H1 (cell line): ENCODE results near the gene HES2. TPM values are rescaled to one million over a fixed set of nuclear protein-coding genes. Genes with fewer than 3 reads are reported as not detected.

Experiments used
- CTCF ChIA-PET: fragments of 300-600 bp; sonication (Branson Sonifier 250); formaldehyde crosslinking; loops from one replicate; lab custom pipeline; 2021; ENCODE audit not compliant: partially characterized antibody; lab: Charles Lee
- POLR2A ChIA-PET: fragments of 300-600 bp; sonication (Branson Sonifier 250); formaldehyde crosslinking; loops from one replicate; lab custom pipeline; 2021; ENCODE audit warnings: inconsistent platforms; ENCODE audit not compliant: partially characterized antibody; lab: Charles Lee
- DNase-seq, 2 experiments: peaks; one replicate each; pipeline versions ENCODE4 v3.0.0 to v3.0.0-alpha.2; 2010 to 2022; ENCODE audit warnings: low spot score in 2 of 2, low read depth in 1 of 2, mixed read lengths in 1 of 2
- FAIRE-seq: peaks from 2 replicates; lab custom pipeline; 2011; peaks lifted over from hg19 to GRCh38; lab: Jason Lieb, UNC
- H2AFZ ChIP-seq: 2 replicates; pipeline ENCODE4 v1.8.1; 2012; ENCODE audit warnings: low read length, inconsistent platforms
- H2AK5ac ChIP-seq: 2 replicates; pipeline ENCODE4 v1.6.1; 2013; ENCODE audit warnings: low read depth, low read length
- H2BK120ac ChIP-seq: replicated peaks from 2 replicates; pipeline ENCODE3; 2013; ENCODE audit warnings: low read depth, low read length, inconsistent platforms
- H2BK12ac ChIP-seq: 2 replicates; pipeline ENCODE4 v1.6.1; 2013; ENCODE audit warnings: low read depth, low read length
- H2BK15ac ChIP-seq: 2 replicates; pipeline ENCODE4 v1.6.1; 2013; ENCODE audit warnings: low read length
- H2BK20ac ChIP-seq: 2 replicates; pipeline ENCODE4 v1.6.1; 2013; ENCODE audit warnings: low read length
- H2BK5ac ChIP-seq: 2 replicates; pipeline ENCODE4 v1.6.1; 2013; ENCODE audit warnings: low read depth, low read length
- H3K14ac ChIP-seq: 2 replicates; pipeline ENCODE4 v1.6.1; 2013; ENCODE audit warnings: inconsistent platforms; ENCODE audit not compliant: insufficient read length
- H3K18ac ChIP-seq: 2 replicates; pipeline ENCODE4 v1.6.1; 2013; ENCODE audit warnings: low read length; ENCODE audit errors: extremely low read depth
- H3K23ac ChIP-seq: 2 replicates; pipeline ENCODE4 v1.6.1; 2013; ENCODE audit warnings: inconsistent platforms; ENCODE audit not compliant: insufficient read length
- H3K23me2 ChIP-seq: 2 replicates; pipeline ENCODE4 v1.6.1; 2013; ENCODE audit warnings: low read depth, low read length
- H3K27ac ChIP-seq: 2 replicates; pipeline ENCODE4 v1.6.1; 2011; ENCODE audit warnings: low read depth, low read length, inconsistent platforms
- H3K27me3 ChIP-seq, 4 experiments: replicated peaks in 1 of 4; 1 replicate in 1 of 4; 2 replicates in 3 of 4; pipeline versions ENCODE4 v1.6.1 to v1.8.1; 2011 to 2013; ENCODE audit warnings: low read length in 3 of 4, mild to moderate bottlenecking in 3 of 4, inconsistent platforms in 2 of 4, mixed read lengths in 2 of 4, moderate library complexity in 1 of 4; ENCODE audit not compliant: control insufficient read depth in 3 of 4, insufficient read depth in 3 of 4; ENCODE audit errors: extremely low read depth in 1 of 4
- H3K36me3 ChIP-seq, 4 experiments: 2 replicates each; pipeline versions ENCODE4 v1.6.1 to v1.8.1; 2011 to 2013; ENCODE audit warnings: mild to moderate bottlenecking in 4 of 4, low read length in 3 of 4, moderate library complexity in 2 of 4, control low read depth in 1 of 4, inconsistent platforms in 1 of 4; ENCODE audit not compliant: insufficient read depth in 4 of 4, control insufficient read depth in 2 of 4
- H3K4ac ChIP-seq: replicated peaks from 2 replicates; pipeline ENCODE3; 2013; ENCODE audit warnings: low read length, low read depth, mixed read lengths, inconsistent platforms; ENCODE audit not compliant: insufficient read length
- H3K4me1 ChIP-seq, 4 experiments: replicated peaks in 1 of 4; 1 replicate in 1 of 4; 2 replicates in 3 of 4; pipeline versions ENCODE4 v1.6.1 to v1.8.1; 2011 to 2013; ENCODE audit warnings: low read length in 3 of 4, inconsistent platforms in 2 of 4, mixed read lengths in 1 of 4; ENCODE audit not compliant: insufficient read depth in 4 of 4, control insufficient read depth in 3 of 4
- H3K4me2 ChIP-seq, 2 experiments: 2 replicates each; pipeline versions ENCODE4 v1.6.1 to v1.8.1; 2011 to 2013; ENCODE audit warnings: low read depth in 2 of 2, low read length in 2 of 2, control low read depth in 1 of 2, inconsistent platforms in 1 of 2, mild to moderate bottlenecking in 1 of 2; ENCODE audit not compliant: insufficient read depth in 1 of 2
- H3K4me3 ChIP-seq, 4 experiments: fragments of 200-600, 300-600 bp in 1 of 4; sonication (generic), shearing (Covaris generic), sonication (Bioruptor Twin) in 1 of 4; 2 replicates each; pipeline versions ENCODE4 v1.5.1 to v1.8.1; 2011 to 2016; ENCODE audit warnings: low read length in 4 of 4, low read depth in 3 of 4, control low read depth in 2 of 4, inconsistent platforms in 2 of 4, mild to moderate bottlenecking in 2 of 4, mixed read lengths in 1 of 4, moderate library complexity in 1 of 4; ENCODE audit not compliant: insufficient read depth in 2 of 4; ENCODE audit errors: extremely low read depth in 1 of 4
- H3K56ac ChIP-seq: replicated peaks from 2 replicates; pipeline ENCODE3; 2013; ENCODE audit warnings: low read depth, mild to moderate bottlenecking, mixed read lengths, low read length, inconsistent platforms; ENCODE audit not compliant: insufficient read length
- H3K79me1 ChIP-seq: 2 replicates; pipeline ENCODE4 v1.6.1; 2013; ENCODE audit warnings: low read depth, low read length, control low read depth
- H3K79me2 ChIP-seq, 2 experiments: 2 replicates each; pipeline versions ENCODE4 v1.6.1 to v1.8.1; 2012 to 2013; ENCODE audit warnings: low read length in 2 of 2, mild to moderate bottlenecking in 2 of 2, inconsistent platforms in 1 of 2; ENCODE audit not compliant: insufficient read depth in 2 of 2, control insufficient read depth in 1 of 2
- H3K9ac ChIP-seq, 4 experiments: replicated peaks in 1 of 4; 1 replicate in 1 of 4; 2 replicates in 3 of 4; pipeline versions ENCODE4 v1.6.1 to v1.8.1; 2011 to 2013; ENCODE audit warnings: low read depth in 3 of 4, low read length in 3 of 4, control low read depth in 2 of 4, mild to moderate bottlenecking in 2 of 4, moderate library complexity in 2 of 4, inconsistent platforms in 1 of 4; ENCODE audit errors: extremely low read depth in 1 of 4
- H3K9me3 ChIP-seq, 2 experiments: 2 replicates each; pipeline versions ENCODE4 v1.6.1 to v1.8.1; 2012 to 2013; ENCODE audit warnings: mild to moderate bottlenecking in 2 of 2, moderate library complexity in 2 of 2, control low read depth in 1 of 2, inconsistent platforms in 1 of 2, low read depth in 1 of 2, low read length in 1 of 2, mixed read lengths in 1 of 2; ENCODE audit not compliant: insufficient read depth in 2 of 2
- H4K20me1 ChIP-seq, 2 experiments: replicated peaks in 1 of 2; 2 replicates each; pipeline versions ENCODE3 to v1.8.1; 2011 to 2013; ENCODE audit warnings: inconsistent platforms in 2 of 2, low read length in 2 of 2, mild to moderate bottlenecking in 1 of 2; ENCODE audit not compliant: insufficient read depth in 2 of 2, control insufficient read depth in 1 of 2
- H4K5ac ChIP-seq: 2 replicates; pipeline ENCODE4 v1.6.1; 2013; ENCODE audit warnings: low read length, low read depth, mixed read lengths, inconsistent platforms; ENCODE audit not compliant: insufficient read length
- H4K8ac ChIP-seq: 2 replicates; pipeline ENCODE4 v1.8.0; 2013; ENCODE audit warnings: mild to moderate bottlenecking, moderate library complexity, low read length, inconsistent platforms; ENCODE audit not compliant: insufficient read depth; ENCODE audit errors: extremely low read depth
- H4K91ac ChIP-seq: replicated peaks from 2 replicates; pipeline ENCODE3; 2013; ENCODE audit warnings: low read length, mixed read lengths, inconsistent platforms; ENCODE audit not compliant: insufficient read length
- ASH2L ChIP-seq: fragments of 200-600, 300-600 bp; sonication (generic); IDR thresholded peaks from one replicate; pipeline ENCODE4 v1.7.1; 2017; ENCODE audit warnings: low read length
- KDM4A ChIP-seq: IDR thresholded peaks from one replicate; pipeline ENCODE4 v1.7.1; 2012; ENCODE audit warnings: low read depth, mild to moderate bottlenecking, moderate library complexity, low read length, inconsistent platforms; ENCODE audit not compliant: severe bottlenecking
- SP2 ChIP-seq: IDR thresholded peaks from 2 replicates; pipeline ENCODE4 v1.6.1; 2012; ENCODE audit warnings: mild to moderate bottlenecking, low read length, inconsistent platforms
- SUZ12 ChIP-seq: fragments of 200-600 bp; sonication (generic); IDR thresholded peaks from 2 replicates; pipeline ENCODE4 v1.6.1; 2012; ENCODE audit warnings: mild to moderate bottlenecking, inconsistent platforms, low read length, moderate library complexity, mixed read lengths
- WGBS, 2 experiments: shearing (Covaris generic) in 1 of 2; methylation state at CpG; one replicate each; pipeline versions ENCODE4 v1.1.6 to v1.1.7; 2013 to 2015; ENCODE audit warnings: low lambda C conversion rate in 2 of 2, mixed read lengths in 2 of 2, inconsistent platforms in 1 of 2, low coverage in 1 of 2, missing lambda C conversion rate in 1 of 2; ENCODE audit not compliant: insufficient replicate concordance in 2 of 2, insufficient coverage in 1 of 2, insufficient read length in 1 of 2; ENCODE audit errors: extremely low coverage in 1 of 2, missing lambda C conversion rate in 1 of 2; 5-methylcytosine and 5-hydroxymethylcytosine counted together
- polyA plus RNA-seq, 7 experiments: library from polyadenylated mRNA; depleted of rRNA in 3 of 7; stranded (reverse) in 5 of 7; unstranded in 2 of 7; fragments of >200 nt in 5 of 7; fragments of 200-250 nt in 2 of 7; gene quantifications; 1 replicate in 5 of 7; 2 replicates in 1 of 7; 4 replicates in 1 of 7; pipeline versions ENCODE4 v1.2.1 to v1.2.3, GENCODE V29; 2011 to 2013; ENCODE audit warnings: missing spikeins in 2 of 7, mixed read lengths in 2 of 7
- total RNA-seq: library from RNA; stranded (reverse); fragmentation: NEBNext Ultra II Directional; extraction: Animal tissue kit (Norgen Biotek cat#: 25700); gene quantifications from 2 replicates; pipeline ENCODE4 v1.2.1, GENCODE V29; 2021
- TF ChIP-seq, protein P1 (sequence below): IDR thresholded peaks from 2 replicates; pipeline ENCODE4 v1.6.1; 2012; ENCODE audit warnings: inconsistent platforms
- TF ChIP-seq, protein P2 (sequence below): IDR thresholded peaks from 2 replicates; pipeline ENCODE4 v1.6.1; 2012; ENCODE audit warnings: inconsistent platforms

The HES2 gene
- total and polyA plus RNA-seq, 2 of the 8 experiments (the other 6 are each of a cell fraction or from before 2014, with no cell fraction given), result 0.15 to 0.53 TPM

DNA sequence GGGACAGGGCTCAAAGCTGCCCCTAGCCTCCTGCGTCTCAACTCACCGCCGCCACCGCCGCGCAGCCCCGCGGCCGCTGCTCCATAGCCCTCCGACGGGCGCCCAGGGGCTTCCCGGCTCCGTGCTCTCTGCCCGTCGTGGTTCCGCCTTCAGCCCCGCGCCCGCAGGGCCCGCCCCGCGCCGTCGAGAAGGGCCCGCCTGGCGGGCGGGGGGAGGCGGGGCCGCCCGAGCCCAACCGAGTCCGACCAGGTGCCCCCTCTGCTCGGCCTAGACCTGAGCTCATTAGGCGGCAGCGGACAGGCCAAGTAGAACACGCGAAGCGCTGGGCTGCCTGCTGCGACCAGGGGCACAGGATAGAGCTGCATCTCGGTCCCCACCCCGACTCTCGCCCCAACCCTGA is 46.3 kb upstream of the HES2 start, which contains the start of gene TNFRSF25:
TNFRSF25 (minus strand) TSS at position 151 of the 400 bp plus-strand sequence; CDS start at position 85, 66 bp downstream.
- no peak within 1 kb of the TSS for H3K56ac ChIP-seq
- peak within 1 kb of the TSS; percentile 2 to 56 (median 12); a peak in 6 of 8 replicates for H3K4me3 ChIP-seq
- DNase-seq (peak in 1 of 2 experiments; percentile 83), FAIRE-seq (no peak)
- H3K79me1 ChIP-seq, result no peaks in the 10 kb centered on the region
- no peak within 1 kb of the TSS; the same call in 1 of the 2 replicates for H2AFZ ChIP-seq
- POLR2A ChIA-PET, result interaction anchor here (0.8 to 13.7 kb wide), 6 partner anchors 12 to 259 kb away, joined by 3 to 123 read pairs (median 3); no protein-coding TSS in a partner anchor
- no peak within 1 kb of the TSS for H3K9ac ChIP-seq
- no peak within 1 kb of the TSS for H4K5ac ChIP-seq
- 16% methylated on average over 14 of the region's 43 CpGs; no CpG with 5 or more reads in 1 of the 2 experiments for WGBS, 2 experiments
- peaks cover 5 to 25% (median 13%) of the 10 kb centered on the region in 4 experiments; a peak in 5 of 8 replicates for H3K36me3 ChIP-seq
- H3K27me3 ChIP-seq, result peaks cover 0 to 7% (median 4%) of the 10 kb centered on the region in 4 experiments; a peak in 3 of 7 replicates
- 0 out of 2 replicates have a peak within 1 kb of the TSS, but pooled peaks have one; percentile 61 for H2BK15ac ChIP-seq
- H2BK12ac ChIP-seq, result no peak within 1 kb of the TSS
- H3K14ac ChIP-seq, result no peak within 1 kb of the TSS
- no peak within 1 kb of the TSS for H2AK5ac ChIP-seq
- no peaks in the 10 kb centered on the region for H3K79me2 ChIP-seq
- no peak within 1 kb of the TSS for H2BK5ac ChIP-seq
- H4K8ac ChIP-seq, result peak within 1 kb of the TSS; percentile 28; the same call in 1 of the 2 replicates
- CTCF ChIA-PET, result interaction anchor here (0.9 to 4.2 kb wide), 7 partner anchors 11 to 43 kb away, joined by 4 to 31 read pairs (median 8); no protein-coding TSS in a partner anchor
- H3K4me1 ChIP-seq, result peaks cover 0 to 8% (median 5%) of the 10 kb centered on the region in 4 experiments; a peak in 4 of 7 replicates
- H3K23me2 ChIP-seq, result no peaks in the 10 kb centered on the region; the same call in 1 of the 2 replicates
- no peaks in the 10 kb centered on the region for H3K9me3 ChIP-seq
- TF ChIP-seq SP2 (no peak), ASH2L (peak; percentile 45), SUZ12 (0 out of 2 replicates have a peak, but pooled peaks have one; percentile 19), KDM4A (peak; percentile 54)
- TF ChIP-seq, protein P1, sequence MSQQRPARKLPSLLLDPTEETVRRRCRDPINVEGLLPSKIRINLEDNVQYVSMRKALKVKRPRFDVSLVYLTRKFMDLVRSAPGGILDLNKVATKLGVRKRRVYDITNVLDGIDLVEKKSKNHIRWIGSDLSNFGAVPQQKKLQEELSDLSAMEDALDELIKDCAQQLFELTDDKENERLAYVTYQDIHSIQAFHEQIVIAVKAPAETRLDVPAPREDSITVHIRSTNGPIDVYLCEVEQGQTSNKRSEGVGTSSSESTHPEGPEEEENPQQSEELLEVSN, result peak; percentile 61
- TF ChIP-seq, protein P2, sequence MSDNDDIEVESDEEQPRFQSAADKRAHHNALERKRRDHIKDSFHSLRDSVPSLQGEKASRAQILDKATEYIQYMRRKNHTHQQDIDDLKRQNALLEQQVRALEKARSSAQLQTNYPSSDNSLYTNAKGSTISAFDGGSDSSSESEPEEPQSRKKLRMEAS, result peak; percentile 57; the same call in 1 of the 2 replicates
- H4K20me1 ChIP-seq, result peaks cover 5 to 9% of the 10 kb centered on the region in 2 experiments
- H3K4ac ChIP-seq, result no peak within 1 kb of the TSS
- H3K27ac ChIP-seq, result no peak within 1 kb of the TSS
- H4K91ac ChIP-seq, result peak within 1 kb of the TSS; percentile 88
- H3K23ac ChIP-seq, result no peak within 1 kb of the TSS
- no peak within 1 kb of the TSS for H2BK20ac ChIP-seq
- H3K18ac ChIP-seq, result peak within 1 kb of the TSS; percentile 5; the same call in 1 of the 2 replicates
- no peak within 1 kb of the TSS for H2BK120ac ChIP-seq
- peak within 1 kb of the TSS; percentile 49 to 63 for H3K4me2 ChIP-seq
